ENCODE results near the gene SNRNP48. TPM values are rescaled to one million over a fixed set of nuclear protein-coding genes. Genes with fewer than 3 reads are reported as not detected.

Gene SNRNP48
- total and polyA plus RNA-seq, 3 experiments from 2014 or later, result 11.2 to 15.0 (median 14.6) TPM

DNA sequence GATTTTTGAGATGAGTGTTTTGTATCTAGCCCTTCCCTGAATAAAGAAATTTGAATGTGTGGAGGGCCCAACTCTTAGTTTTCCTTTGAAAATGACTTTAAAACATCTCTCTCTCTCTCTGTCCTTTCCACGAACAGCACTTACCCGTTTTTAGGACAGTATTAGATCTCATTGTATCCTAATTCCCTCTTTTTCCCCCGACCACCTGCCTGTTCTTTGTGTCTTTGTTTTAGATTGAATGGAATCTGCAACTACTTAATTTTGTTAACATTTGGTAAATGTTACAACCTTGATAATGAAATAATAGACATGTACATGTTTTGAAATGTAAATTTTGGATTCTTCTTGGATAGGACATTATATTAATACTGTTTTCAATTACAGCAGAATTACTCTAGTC is 45.4 kb upstream of the SNRNP48 start:
- Mint-ChIP-seq H3K36me3 (no peaks in the 10 kb centered on the region), H3K9me3 (no peaks in the 10 kb centered on the region), H3K27ac (no peak overlapping the region), H3K4me1 (peaks cover 8 to 22% (median 14%) of the 10 kb centered on the region in 3 donors), H3K4me3 (no peak overlapping the region), H3K27me3 (peaks cover 48 to 77% of the 10 kb centered on the region in 2 donors)
- no peaks in the 10 kb centered on the region for H3K9me3 ChIP-seq (ENCODE audit: low read length)
- no peak overlapping the region for H3K27ac ChIP-seq (ENCODE audit: low read depth, low read length)
- no peaks in the 10 kb centered on the region for H3K4me1 ChIP-seq (ENCODE audit: insufficient read depth, low read length)
- ChIA-PET POLR2A (no interaction called here), CTCF (no interaction called here)
- no peak for DNase-seq
- H3K4me3 ChIP-seq (ENCODE audit: low read length), result no peak overlapping the region
- H3K27me3 ChIP-seq (ENCODE audit: insufficient read depth, low read length, poor library complexity, severe bottlenecking), result peaks cover 29% of the 10 kb centered on the region
- no peaks in the 10 kb centered on the region for H3K36me3 ChIP-seq (ENCODE audit: insufficient read depth, low read length)

DNA sequence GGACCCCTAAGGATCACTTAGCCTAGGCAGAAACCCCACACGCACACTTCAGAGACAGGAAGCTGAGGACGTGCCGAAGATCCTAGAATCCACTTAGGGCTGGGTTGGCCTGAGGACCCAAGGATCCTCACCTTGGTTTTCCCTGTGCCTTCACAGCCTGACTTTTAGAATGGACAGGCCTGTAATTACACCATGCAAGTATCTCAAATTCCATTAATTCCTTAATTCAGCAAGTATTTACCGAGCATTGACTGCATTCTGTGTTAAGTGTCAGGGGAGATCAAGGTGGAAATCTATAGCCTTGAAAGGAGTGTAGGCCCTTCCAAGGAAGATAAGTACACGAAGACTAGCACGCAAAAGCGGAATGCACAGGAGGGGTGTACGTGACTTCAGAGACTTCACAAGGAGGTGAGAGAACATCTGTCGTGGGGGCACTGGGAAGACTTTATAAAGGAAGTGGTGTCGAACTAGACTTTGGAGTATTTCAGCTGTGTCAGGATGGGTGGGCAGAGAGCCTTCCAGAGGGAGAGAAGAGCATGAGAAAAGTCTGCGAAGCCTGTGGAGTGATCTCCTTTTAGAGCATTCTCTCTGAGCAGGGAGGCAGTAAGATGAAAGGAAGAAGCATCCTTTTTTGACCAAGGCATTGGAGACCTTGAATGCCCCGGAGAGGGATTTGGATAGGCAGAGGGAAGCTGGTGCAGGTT is 44.5 kb upstream of the SNRNP48 start:
- no peak overlapping the region for H3K4me3 Mint-ChIP-seq
- H3K27ac Mint-ChIP-seq, result no peak overlapping the region
- ChIA-PET CTCF (no interaction called here), POLR2A (no interaction called here)
- peaks cover 23% of the 10 kb centered on the region for H3K27me3 ChIP-seq (ENCODE audit: insufficient read depth, low read length, poor library complexity, severe bottlenecking)
- no peaks in the 10 kb centered on the region for H3K9me3 Mint-ChIP-seq
- no peak overlapping the region for H3K4me3 ChIP-seq (ENCODE audit: low read length)
- H3K9me3 ChIP-seq (ENCODE audit: low read length), result no peaks in the 10 kb centered on the region
- peaks cover 47 to 70% of the 10 kb centered on the region in 2 donors for H3K27me3 Mint-ChIP-seq
- H3K36me3 Mint-ChIP-seq, result no peaks in the 10 kb centered on the region
- H3K4me1 Mint-ChIP-seq, result peaks cover 8 to 21% (median 12%) of the 10 kb centered on the region in 3 donors
- no peaks in the 10 kb centered on the region for H3K4me1 ChIP-seq (ENCODE audit: insufficient read depth, low read length)
- H3K36me3 ChIP-seq (ENCODE audit: insufficient read depth, low read length), result no peaks in the 10 kb centered on the region
- no peak for DNase-seq
- H3K27ac ChIP-seq (ENCODE audit: low read depth, low read length), result no peak overlapping the region

DNA sequence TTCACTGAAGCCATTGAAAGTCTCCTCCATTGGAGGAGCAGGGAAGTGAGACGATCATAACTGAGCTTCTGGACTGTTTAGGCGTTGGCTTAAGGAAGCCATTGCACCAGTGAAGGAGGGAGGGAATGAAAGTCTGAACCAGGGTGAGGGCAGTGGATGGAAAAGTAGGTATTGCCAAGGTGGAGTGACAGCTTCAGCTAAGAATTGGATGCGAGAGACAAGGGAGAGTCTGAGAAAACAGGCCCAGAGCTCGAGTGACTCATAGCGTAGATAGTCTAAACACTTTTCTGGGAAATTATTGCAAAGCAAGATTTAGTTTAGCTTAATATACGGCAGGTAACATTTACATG is 44.0 kb upstream of the SNRNP48 start:
- no peaks in the 10 kb centered on the region for H3K4me1 ChIP-seq (ENCODE audit: insufficient read depth, low read length)
- Mint-ChIP-seq H3K4me1 (peaks cover 3 to 16% (median 7%) of the 10 kb centered on the region in 3 donors), H3K9me3 (no peaks in the 10 kb centered on the region), H3K27ac (no peak overlapping the region), H3K27me3 (peaks cover 42 to 68% of the 10 kb centered on the region in 2 donors), H3K36me3 (no peaks in the 10 kb centered on the region), H3K4me3 (no peak overlapping the region)
- H3K27ac ChIP-seq (ENCODE audit: low read depth, low read length), result no peak overlapping the region
- no peaks in the 10 kb centered on the region for H3K36me3 ChIP-seq (ENCODE audit: insufficient read depth, low read length)
- POLR2A ChIA-PET, result no interaction called here
- no peak for DNase-seq
- no peak overlapping the region for H3K4me3 ChIP-seq (ENCODE audit: low read length)
- H3K9me3 ChIP-seq (ENCODE audit: low read length), result no peaks in the 10 kb centered on the region
- peaks cover 17% of the 10 kb centered on the region for H3K27me3 ChIP-seq (ENCODE audit: insufficient read depth, low read length, poor library complexity, severe bottlenecking)
- CTCF ChIA-PET, result no interaction called here

DNA sequence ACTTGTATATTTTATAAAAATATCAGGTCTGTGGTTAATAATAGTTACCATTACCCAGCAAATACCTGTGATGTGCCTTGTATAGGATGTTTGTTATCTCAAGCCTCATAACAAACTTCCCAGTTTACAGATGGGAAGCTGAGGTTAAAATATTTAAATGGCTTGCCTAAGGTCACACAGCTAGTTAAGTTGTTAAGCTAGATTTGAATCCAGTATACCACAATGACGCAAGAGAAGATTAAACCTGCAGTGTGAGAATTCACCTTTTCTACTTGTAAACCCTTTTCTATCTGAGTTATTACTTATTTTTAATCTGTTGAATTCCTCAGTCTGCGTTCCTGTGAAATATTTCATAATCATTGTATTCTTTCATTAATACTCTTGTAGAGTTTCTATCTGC is 43.6 kb upstream of the SNRNP48 start:
- ChIA-PET POLR2A (no interaction called here), CTCF (no interaction called here)
- Histone ChIP-seq H3K27me3 (ENCODE audit: insufficient read depth, low read length, poor library complexity, severe bottlenecking) (peaks cover 16% of the 10 kb centered on the region), H3K4me3 (ENCODE audit: low read length) (no peak overlapping the region), H3K4me1 (ENCODE audit: insufficient read depth, low read length) (no peaks in the 10 kb centered on the region), H3K27ac (ENCODE audit: low read depth, low read length) (no peak overlapping the region), H3K36me3 (ENCODE audit: insufficient read depth, low read length) (no peaks in the 10 kb centered on the region), H3K9me3 (ENCODE audit: low read length) (no peaks in the 10 kb centered on the region)
- Mint-ChIP-seq H3K27me3 (peaks cover 42 to 70% of the 10 kb centered on the region in 2 donors), H3K4me1 (peaks cover 2 to 14% (median 5%) of the 10 kb centered on the region in 3 donors), H3K27ac (no peak overlapping the region), H3K4me3 (no peak overlapping the region), H3K9me3 (no peaks in the 10 kb centered on the region), H3K36me3 (no peaks in the 10 kb centered on the region)
- no peak for DNase-seq

DNA sequence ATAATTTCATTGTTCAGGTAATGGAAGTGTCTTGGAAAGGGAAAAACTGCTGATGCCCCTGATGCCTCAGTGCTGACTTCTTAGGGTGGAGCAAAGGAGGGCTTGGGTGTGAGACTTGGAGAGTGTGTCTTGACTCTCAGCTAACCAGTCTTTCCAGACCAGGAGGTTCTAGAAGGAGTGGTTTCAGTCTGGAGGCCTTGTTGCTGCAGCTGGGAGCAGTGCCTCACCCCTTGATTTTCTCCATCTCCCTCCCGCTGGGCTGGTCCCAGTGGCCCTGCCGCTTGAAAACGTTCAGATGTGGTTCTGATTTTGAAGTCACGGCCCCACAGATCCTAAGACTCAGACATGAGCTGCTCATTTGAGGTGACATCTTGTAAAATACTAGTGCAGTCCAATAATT is 43.1 kb upstream of the SNRNP48 start:
- H3K4me3 ChIP-seq (ENCODE audit: low read length), result no peak overlapping the region
- H3K27ac Mint-ChIP-seq, result no peak overlapping the region
- H3K27me3 ChIP-seq (ENCODE audit: insufficient read depth, low read length, poor library complexity, severe bottlenecking), result peaks cover 20% of the 10 kb centered on the region
- DNase-seq, result no peak
- peaks cover 2 to 10% (median 5%) of the 10 kb centered on the region in 3 donors for H3K4me1 Mint-ChIP-seq
- no peak overlapping the region for H3K27ac ChIP-seq (ENCODE audit: low read depth, low read length)
- no peak overlapping the region for H3K4me3 Mint-ChIP-seq
- CTCF ChIA-PET, result no interaction called here
- H3K36me3 Mint-ChIP-seq, result no peaks in the 10 kb centered on the region
- no peaks in the 10 kb centered on the region for H3K36me3 ChIP-seq (ENCODE audit: insufficient read depth, low read length)
- H3K9me3 Mint-ChIP-seq, result no peaks in the 10 kb centered on the region
- H3K4me1 ChIP-seq (ENCODE audit: insufficient read depth, low read length), result no peaks in the 10 kb centered on the region
- POLR2A ChIA-PET, result no interaction called here
- H3K9me3 ChIP-seq (ENCODE audit: low read length), result no peaks in the 10 kb centered on the region
- H3K27me3 Mint-ChIP-seq, result peaks cover 45 to 73% of the 10 kb centered on the region in 2 donors

DNA sequence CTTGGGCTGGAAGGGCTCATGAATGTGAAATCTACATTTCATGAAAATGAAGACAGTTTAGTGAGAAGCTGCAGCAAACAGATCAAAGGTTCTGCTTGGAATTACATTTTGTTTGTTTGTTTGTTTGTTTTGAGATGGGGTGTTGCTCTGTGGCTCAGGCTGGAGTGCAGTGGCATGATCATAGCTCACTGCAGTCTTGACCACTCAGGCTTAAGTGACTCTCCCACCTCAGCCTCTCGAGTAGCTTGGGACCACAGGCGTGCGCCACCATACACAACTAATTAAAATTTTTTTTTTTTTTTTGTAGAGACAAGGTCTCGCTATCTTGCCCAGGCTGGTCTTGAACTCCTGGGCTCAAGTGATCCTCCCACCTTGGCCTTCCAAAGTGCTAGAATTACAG is 42.7 kb upstream of the SNRNP48 start:
- no peak overlapping the region for H3K4me3 Mint-ChIP-seq
- Histone ChIP-seq H3K27me3 (ENCODE audit: insufficient read depth, low read length, poor library complexity, severe bottlenecking) (peaks cover 20% of the 10 kb centered on the region), H3K27ac (ENCODE audit: low read depth, low read length) (no peak overlapping the region), H3K36me3 (ENCODE audit: insufficient read depth, low read length) (no peaks in the 10 kb centered on the region), H3K4me3 (ENCODE audit: low read length) (no peak overlapping the region), H3K9me3 (ENCODE audit: low read length) (no peaks in the 10 kb centered on the region), H3K4me1 (ENCODE audit: insufficient read depth, low read length) (no peaks in the 10 kb centered on the region)
- POLR2A ChIA-PET, result no interaction called here
- H3K27ac Mint-ChIP-seq, result no peak overlapping the region
- no peaks in the 10 kb centered on the region for H3K9me3 Mint-ChIP-seq
- DNase-seq, result no peak
- CTCF ChIA-PET, result no interaction called here
- H3K36me3 Mint-ChIP-seq, result no peaks in the 10 kb centered on the region
- peaks cover 45 to 74% of the 10 kb centered on the region in 2 donors for H3K27me3 Mint-ChIP-seq
- H3K4me1 Mint-ChIP-seq, result peaks cover 2 to 6% (median 5%) of the 10 kb centered on the region in 3 donors

DNA sequence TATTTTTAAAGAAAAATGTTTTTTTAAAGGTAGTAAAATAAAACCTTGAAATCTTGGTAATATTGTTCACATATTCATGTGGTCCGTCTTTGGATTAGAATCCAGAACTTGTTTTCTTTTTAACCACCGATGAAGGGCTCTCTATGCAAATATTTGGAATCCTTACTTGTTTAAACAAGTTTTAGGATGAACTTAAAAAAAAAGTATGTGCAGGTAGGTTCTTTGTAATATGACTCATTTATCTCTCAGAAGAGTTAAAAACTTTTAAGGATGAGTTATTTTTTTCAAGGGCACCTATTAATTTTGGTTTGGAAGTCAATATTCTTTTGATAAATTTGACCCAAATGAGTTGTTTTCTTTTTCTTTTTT is 39.6 kb upstream of the SNRNP48 start:
- no peak for DNase-seq
- Mint-ChIP-seq H3K36me3 (no peaks in the 10 kb centered on the region), H3K4me1 (no peaks in the 10 kb centered on the region), H3K27ac (no peak overlapping the region), H3K4me3 (no peak overlapping the region), H3K27me3 (peaks cover 33 to 61% of the 10 kb centered on the region in 2 donors), H3K9me3 (no peaks in the 10 kb centered on the region)
- H3K27ac ChIP-seq (ENCODE audit: low read depth, low read length), result no peak overlapping the region
- H3K36me3 ChIP-seq (ENCODE audit: insufficient read depth, low read length), result no peaks in the 10 kb centered on the region
- peaks cover 11% of the 10 kb centered on the region for H3K27me3 ChIP-seq (ENCODE audit: insufficient read depth, low read length, poor library complexity, severe bottlenecking)
- no peaks in the 10 kb centered on the region for H3K4me1 ChIP-seq (ENCODE audit: insufficient read depth, low read length)
- no peaks in the 10 kb centered on the region for H3K9me3 ChIP-seq (ENCODE audit: low read length)
- CTCF ChIA-PET, result no interaction called here
- H3K4me3 ChIP-seq (ENCODE audit: low read length), result no peak overlapping the region
- POLR2A ChIA-PET, result no interaction called here

DNA sequence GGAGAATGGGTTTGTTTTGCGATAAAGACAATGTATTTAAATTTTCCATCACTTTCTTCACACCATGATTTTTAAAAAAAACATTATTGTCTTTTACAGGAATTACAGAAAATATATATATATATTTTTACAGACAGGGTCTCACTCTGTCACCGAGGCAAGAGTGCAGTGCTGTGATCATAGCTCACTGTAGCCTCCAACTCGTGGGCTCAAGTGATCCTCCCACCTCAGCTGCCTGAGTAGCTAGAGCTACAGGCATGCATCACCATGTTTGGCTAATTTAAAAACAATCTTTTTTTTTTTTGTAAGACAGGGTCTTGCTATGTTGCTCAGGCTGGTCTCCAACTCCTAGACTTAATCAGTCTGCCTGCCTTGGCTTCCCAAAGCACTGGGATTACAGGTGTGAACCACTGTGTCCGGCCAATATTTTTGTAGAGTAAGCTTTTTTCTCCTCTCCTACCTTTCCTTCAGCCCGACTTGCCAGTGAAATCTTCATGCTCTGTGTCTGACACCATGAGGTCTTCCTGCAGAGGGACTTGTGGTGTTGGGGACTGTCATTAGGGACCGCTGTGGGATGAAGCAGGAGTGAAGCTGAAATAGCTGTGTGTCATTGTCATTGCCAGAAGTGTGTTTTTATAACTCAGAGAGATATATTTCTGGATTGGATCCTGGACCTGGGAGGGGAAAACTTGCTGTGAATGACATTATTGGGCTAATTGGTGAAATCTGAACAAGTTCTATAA is 35.3 kb upstream of the SNRNP48 start:
- POLR2A ChIA-PET, result no interaction called here
- no peaks in the 10 kb centered on the region for H3K9me3 Mint-ChIP-seq

More for the DNA sequence above, 35.3 kb upstream of the SNRNP48 start:
- H3K36me3 ChIP-seq (ENCODE audit: insufficient read depth, low read length), result no peaks in the 10 kb centered on the region
- CTCF ChIA-PET, result no interaction called here
- no peak overlapping the region for H3K4me3 ChIP-seq (ENCODE audit: low read length)
- peaks cover 7% of the 10 kb centered on the region for H3K27me3 ChIP-seq (ENCODE audit: insufficient read depth, low read length, poor library complexity, severe bottlenecking)
- Mint-ChIP-seq H3K4me1 (no peaks in the 10 kb centered on the region), H3K27me3 (peaks cover 23 to 54% of the 10 kb centered on the region in 2 donors), H3K4me3 (no peak overlapping the region), H3K27ac (no peak overlapping the region), H3K36me3 (no peaks in the 10 kb centered on the region)
- no peak for DNase-seq
- no peaks in the 10 kb centered on the region for H3K9me3 ChIP-seq (ENCODE audit: low read length)
- H3K27ac ChIP-seq (ENCODE audit: low read depth, low read length), result no peak overlapping the region
- no peaks in the 10 kb centered on the region for H3K4me1 ChIP-seq (ENCODE audit: insufficient read depth, low read length)
